GM19043 (cell line): ENCODE results near the gene MBD3.

Experiments used
- ATAC-seq: cut with Tn5 transposase; IDR thresholded peaks from one replicate; pipeline ENCODE4 v1.9.1; 2021; ENCODE audit warnings: low read depth; ENCODE audit not compliant: unreplicated experiment

Gene MBD3

GRCh38 chr19:1575323-1576241, 17.1 kb downstream of the MBD3 start:
- no peak for ATAC-seq

- no peak for ATAC-seq
These were observed 18.1 kb downstream of the MBD3 start for GRCh38 chr19:1574354-1575136.

GRCh38 chr19:1572795-1573194, 19.9 kb downstream of the MBD3 start:
- ATAC-seq, result no peak

GRCh38 chr19:1571358-1571757, 21.3 kb downstream of the MBD3 start:
- ATAC-seq, result no peak

- ATAC-seq, result no peak
These were observed 21.8 kb downstream of the MBD3 start for GRCh38 chr19:1570836-1571235.

GRCh38 chr19:1569997-1570396, 22.7 kb downstream of the MBD3 start:
- ATAC-seq, result no peak

GRCh38 chr19:1568320-1569019, 24.2 kb downstream of the MBD3 start, which contains the start of gene MEX3D:
MEX3D (minus strand) TSS chr19:1568325; CDS start chr19:1568058, 267 bp downstream.
- no peak for ATAC-seq

- no peak for ATAC-seq
These were observed 24.8 kb downstream of the MBD3 start for GRCh38 chr19:1567848-1568227.

GRCh38 chr19:1567116-1567847, 25.4 kb downstream of the MBD3 start:
- no peak for ATAC-seq

- no peak for ATAC-seq
These were observed 26.1 kb downstream of the MBD3 start for GRCh38 chr19:1566392-1567115.

GRCh38 chr19:1563251-1563650, 29.4 kb downstream of the MBD3 start:
- ATAC-seq, result no peak

GRCh38 chr19:1561236-1561842, 31.3 kb downstream of the MBD3 start:
- no peak for ATAC-seq

- ATAC-seq, result no peak
These were observed 32.3 kb downstream of the MBD3 start for GRCh38 chr19:1560286-1560882.

- no peak for ATAC-seq
These were observed 34.1 kb downstream of the MBD3 start for GRCh38 chr19:1558552-1558951.

- ATAC-seq, result no peak
These were observed 36.1 kb downstream of the MBD3 start for GRCh38 chr19:1556390-1557070.

GRCh38 chr19:1555487-1556389, 36.9 kb downstream of the MBD3 start:
- no peak for ATAC-seq

GRCh38 chr19:1554968-1555367, 37.7 kb downstream of the MBD3 start:
- ATAC-seq, result no peak
